Measurements from ENCODE around the gene VOPP1. TPM values are rescaled to one million over a fixed set of nuclear protein-coding genes. Genes with fewer than 3 reads are reported as not detected.

The VOPP1 gene
- total and polyA plus RNA-seq, 9 donors, result 28.0 to 52.1 (median 48.6) TPM

DNA sequence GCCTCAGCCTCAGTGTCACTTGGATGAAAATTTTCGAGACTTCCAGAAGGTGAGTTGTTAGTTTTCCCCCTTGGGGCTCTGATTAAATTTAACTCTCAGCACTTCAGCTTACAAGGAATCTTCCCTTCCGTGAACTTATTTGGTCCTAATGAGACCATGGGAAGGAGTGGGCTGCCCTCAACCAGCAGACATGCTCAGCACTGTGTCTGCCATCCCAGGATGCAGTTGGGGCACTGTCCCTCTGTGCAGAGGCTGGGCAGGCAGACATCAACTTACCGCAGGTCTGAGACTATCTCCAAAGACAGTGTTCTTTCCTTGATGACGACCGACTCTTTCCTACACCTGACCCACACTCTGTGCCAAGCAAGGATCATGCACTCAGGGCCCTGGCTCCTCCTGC, 36.7 kb downstream of the VOPP1 start:
- Histone ChIP-seq H3K4me3 (no peak overlapping the region), H3K9me3 (no peaks in the 10 kb centered on the region), H3K27ac (no peak overlapping the region), H3K4me1 (ENCODE audit: insufficient read depth) (peaks cover 10% of the 10 kb centered on the region), H3K27me3 (no peaks in the 10 kb centered on the region), H3K36me3 (no peaks in the 10 kb centered on the region)
- intact Hi-C loops (cut with DNase I), result no loop called here
- TF ChIP-seq POLR2A (IDR thresholded peaks at IDR 0.05) (no peak), EP300 (IDR thresholded peaks at IDR 0.05) (no peak)
- TF ChIP-seq, protein P1, sequence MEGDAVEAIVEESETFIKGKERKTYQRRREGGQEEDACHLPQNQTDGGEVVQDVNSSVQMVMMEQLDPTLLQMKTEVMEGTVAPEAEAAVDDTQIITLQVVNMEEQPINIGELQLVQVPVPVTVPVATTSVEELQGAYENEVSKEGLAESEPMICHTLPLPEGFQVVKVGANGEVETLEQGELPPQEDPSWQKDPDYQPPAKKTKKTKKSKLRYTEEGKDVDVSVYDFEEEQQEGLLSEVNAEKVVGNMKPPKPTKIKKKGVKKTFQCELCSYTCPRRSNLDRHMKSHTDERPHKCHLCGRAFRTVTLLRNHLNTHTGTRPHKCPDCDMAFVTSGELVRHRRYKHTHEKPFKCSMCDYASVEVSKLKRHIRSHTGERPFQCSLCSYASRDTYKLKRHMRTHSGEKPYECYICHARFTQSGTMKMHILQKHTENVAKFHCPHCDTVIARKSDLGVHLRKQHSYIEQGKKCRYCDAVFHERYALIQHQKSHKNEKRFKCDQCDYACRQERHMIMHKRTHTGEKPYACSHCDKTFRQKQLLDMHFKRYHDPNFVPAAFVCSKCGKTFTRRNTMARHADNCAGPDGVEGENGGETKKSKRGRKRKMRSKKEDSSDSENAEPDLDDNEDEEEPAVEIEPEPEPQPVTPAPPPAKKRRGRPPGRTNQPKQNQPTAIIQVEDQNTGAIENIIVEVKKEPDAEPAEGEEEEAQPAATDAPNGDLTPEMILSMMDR (IDR thresholded peaks at IDR 0.05), result no peak
- WGBS, 3 donors, result 87 to 94% (median 90%) methylated on average over 5 of the region's 5 CpGs
- DNase-seq, result no peak

DNA sequence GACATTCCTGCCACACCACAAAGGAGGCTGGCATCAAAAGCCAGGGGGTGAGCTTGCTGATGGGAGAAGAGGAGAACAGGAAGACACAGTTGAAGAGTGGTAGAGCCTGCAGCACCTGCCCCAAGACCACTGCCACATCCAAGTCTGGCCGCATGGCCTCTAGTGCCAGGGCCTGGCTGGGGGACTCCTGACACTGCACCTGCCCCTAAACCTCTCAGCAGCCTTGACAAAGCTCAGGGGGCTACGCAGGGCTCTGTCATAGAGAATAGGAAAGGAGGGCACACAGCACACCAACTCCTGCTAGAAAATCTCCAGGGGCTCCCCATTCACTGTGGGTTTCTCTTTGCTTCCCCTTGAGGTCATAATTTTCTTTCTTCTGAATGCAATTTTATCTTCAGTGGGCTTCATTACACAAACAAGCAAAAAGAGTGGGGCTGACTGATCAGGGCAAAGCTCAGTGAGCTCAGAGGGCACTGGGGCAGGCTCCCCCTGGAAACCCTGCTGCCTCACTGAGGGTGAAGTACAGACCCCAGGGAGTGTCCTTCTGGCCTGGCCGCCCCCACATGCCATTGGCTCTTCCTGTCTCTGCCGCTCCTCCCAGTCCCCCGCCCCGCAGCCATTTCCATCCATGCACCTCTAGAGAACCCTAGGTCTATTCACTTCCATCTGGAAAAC, 37.2 kb downstream of the VOPP1 start:
- DNase-seq, result no peak
- WGBS, 3 donors, result 86 to 93% (median 90%) methylated on average over 6 of the region's 6 CpGs
- intact Hi-C loops (cut with DNase I), result no loop called here

DNA sequence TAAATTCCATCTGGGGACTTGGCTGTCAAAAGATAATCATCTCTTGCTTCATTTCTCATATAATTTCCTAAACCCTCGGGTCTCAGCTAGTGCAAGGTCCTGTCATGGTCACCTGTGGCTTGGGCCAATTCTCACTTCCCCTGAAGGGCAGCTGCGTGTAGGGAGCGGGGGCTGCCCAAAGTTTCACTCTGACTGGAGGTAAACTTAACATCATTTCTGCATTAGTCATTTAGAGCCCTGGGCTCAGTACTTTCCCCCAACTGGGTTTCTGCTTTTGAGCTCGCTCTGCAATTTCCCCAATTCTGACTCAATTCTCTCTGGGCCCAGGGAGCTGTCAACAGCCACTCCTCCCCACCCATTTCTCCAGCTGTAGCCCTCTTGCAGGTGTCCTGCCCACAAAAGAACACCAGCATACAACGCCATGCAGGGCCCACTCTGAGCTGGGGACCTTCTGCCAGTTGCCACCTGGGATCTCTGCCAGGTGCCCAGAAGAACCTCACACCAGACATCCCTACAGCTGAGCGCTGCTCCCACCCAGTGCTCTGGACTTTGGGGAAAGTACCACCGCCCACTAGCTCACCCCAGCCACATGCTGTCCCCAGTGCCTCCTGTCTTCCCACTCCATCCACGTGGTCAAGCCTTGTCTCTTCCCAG, 37.9 kb downstream of the VOPP1 start:
- no peak overlapping the region for H3K27ac ChIP-seq

More for the DNA sequence above, 37.2 kb downstream of the VOPP1 start:
- no peak overlapping the region for H3K27ac ChIP-seq
- no peaks in the 10 kb centered on the region for H3K9me3 ChIP-seq
- TF ChIP-seq POLR2A (IDR thresholded peaks at IDR 0.05) (no peak), EP300 (IDR thresholded peaks at IDR 0.05) (no peak)
- TF ChIP-seq, protein P1 (IDR thresholded peaks at IDR 0.05), result no peak
- peaks cover 10% of the 10 kb centered on the region for H3K4me1 ChIP-seq (ENCODE audit: insufficient read depth)
- no peaks in the 10 kb centered on the region for H3K27me3 ChIP-seq
- no peak overlapping the region for H3K4me3 ChIP-seq
- H3K36me3 ChIP-seq, result no peaks in the 10 kb centered on the region

DNA sequence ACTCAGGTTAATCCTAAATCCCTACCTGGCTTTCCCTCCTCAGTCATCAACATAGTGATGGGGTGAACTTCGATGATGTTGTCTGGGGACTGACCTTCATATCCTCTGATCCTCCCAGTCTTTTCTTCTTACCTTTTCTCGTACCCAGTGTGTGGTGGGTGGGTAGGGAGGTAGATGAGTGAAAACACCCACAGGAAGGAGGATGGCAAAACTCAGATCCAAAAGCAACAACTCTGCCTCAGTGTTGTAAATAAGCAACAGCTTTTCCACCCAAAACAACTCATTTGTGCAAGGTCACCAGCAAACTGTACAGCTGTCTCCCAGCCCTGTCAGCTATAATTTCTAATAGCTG, 38.6 kb downstream of the VOPP1 start:
- Histone ChIP-seq H3K4me3 (no peak overlapping the region), H3K27ac (no peak overlapping the region), H3K36me3 (no peaks in the 10 kb centered on the region), H3K9me3 (no peaks in the 10 kb centered on the region), H3K27me3 (no peaks in the 10 kb centered on the region), H3K4me1 (ENCODE audit: insufficient read depth) (peaks cover 10% of the 10 kb centered on the region)
- no peak for DNase-seq
- TF ChIP-seq POLR2A (IDR thresholded peaks at IDR 0.05), result no peak
- TF ChIP-seq EP300 (IDR thresholded peaks at IDR 0.05), result no peak
- WGBS, 3 donors, result 69 to 90% (median 73%) methylated on average over 2 of the region's 2 CpGs
- intact Hi-C loops (cut with DNase I), result no loop called here

More for the DNA sequence above, 37.9 kb downstream of the VOPP1 start:
- no peak for DNase-seq
- Histone ChIP-seq H3K4me3 (no peak overlapping the region), H3K36me3 (no peaks in the 10 kb centered on the region), H3K4me1 (ENCODE audit: insufficient read depth) (peaks cover 10% of the 10 kb centered on the region), H3K27me3 (no peaks in the 10 kb centered on the region), H3K9me3 (no peaks in the 10 kb centered on the region)
- intact Hi-C loops (cut with DNase I), result no loop called here
- TF ChIP-seq POLR2A (IDR thresholded peaks at IDR 0.05) (no peak), EP300 (IDR thresholded peaks at IDR 0.05) (no peak)
- TF ChIP-seq, protein P1 (IDR thresholded peaks at IDR 0.05), result no peak
- WGBS, 3 donors, result 84% methylated on average over 8 of the region's 8 CpGs

Data from ovary (tissue), 9 donors.